ENCODE measurements around the gene RRM2.

RRM2 gene

GRCh38 chr2:10167316-10167715 is 44.8 kb downstream of the RRM2 start:
- no peak for FAIRE-seq

GRCh38 chr2:10168221-10168620 is 45.7 kb downstream of the RRM2 start:
- no peak for FAIRE-seq
- no peak for DNase-seq (ENCODE audit: extremely low spot score, insufficient read length, low read depth)

More at GRCh38 chr2:10167316-10167715, 44.8 kb downstream of the RRM2 start:
- DNase-seq (ENCODE audit: extremely low spot score, insufficient read length, low read depth): no peak

GRCh38 chr2:10169053-10169578 is 46.6 kb downstream of the RRM2 start:
- no peak for FAIRE-seq
- DNase-seq (ENCODE audit: extremely low spot score, insufficient read length, low read depth): no peak

- no peak for FAIRE-seq
- DNase-seq (ENCODE audit: extremely low spot score, insufficient read length, low read depth): no peak
Measured at GRCh38 chr2:10169581-10169980, 47.0 kb downstream of the RRM2 start.

DNA sequence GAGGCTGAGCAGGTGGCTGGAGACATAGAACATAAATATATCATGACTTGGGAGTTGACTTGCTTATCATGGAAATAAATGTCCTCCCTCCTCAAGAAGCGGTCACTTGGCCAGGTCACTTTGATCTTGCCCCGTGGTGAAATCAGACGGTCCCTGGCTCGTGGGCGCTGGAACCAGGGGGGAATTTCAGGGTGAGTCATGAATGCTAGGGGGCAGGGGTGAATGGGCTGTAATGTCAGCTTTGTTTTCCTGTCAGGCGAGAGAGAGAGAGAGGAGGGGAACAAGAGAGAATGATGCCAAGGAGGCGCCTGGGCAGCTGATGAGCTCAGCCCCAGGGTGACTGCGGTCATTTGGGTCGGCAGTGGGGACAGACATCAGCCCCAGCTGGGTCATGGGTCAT is 47.7 kb downstream of the RRM2 start:
- no peak for FAIRE-seq
- DNase-seq (ENCODE audit: extremely low spot score, insufficient read length, low read depth): no peak

GRCh38 chr2:10171006-10171800 is 48.7 kb downstream of the RRM2 start:
- no peak for DNase-seq (ENCODE audit: extremely low spot score, insufficient read length, low read depth)
- no peak for FAIRE-seq

DNA sequence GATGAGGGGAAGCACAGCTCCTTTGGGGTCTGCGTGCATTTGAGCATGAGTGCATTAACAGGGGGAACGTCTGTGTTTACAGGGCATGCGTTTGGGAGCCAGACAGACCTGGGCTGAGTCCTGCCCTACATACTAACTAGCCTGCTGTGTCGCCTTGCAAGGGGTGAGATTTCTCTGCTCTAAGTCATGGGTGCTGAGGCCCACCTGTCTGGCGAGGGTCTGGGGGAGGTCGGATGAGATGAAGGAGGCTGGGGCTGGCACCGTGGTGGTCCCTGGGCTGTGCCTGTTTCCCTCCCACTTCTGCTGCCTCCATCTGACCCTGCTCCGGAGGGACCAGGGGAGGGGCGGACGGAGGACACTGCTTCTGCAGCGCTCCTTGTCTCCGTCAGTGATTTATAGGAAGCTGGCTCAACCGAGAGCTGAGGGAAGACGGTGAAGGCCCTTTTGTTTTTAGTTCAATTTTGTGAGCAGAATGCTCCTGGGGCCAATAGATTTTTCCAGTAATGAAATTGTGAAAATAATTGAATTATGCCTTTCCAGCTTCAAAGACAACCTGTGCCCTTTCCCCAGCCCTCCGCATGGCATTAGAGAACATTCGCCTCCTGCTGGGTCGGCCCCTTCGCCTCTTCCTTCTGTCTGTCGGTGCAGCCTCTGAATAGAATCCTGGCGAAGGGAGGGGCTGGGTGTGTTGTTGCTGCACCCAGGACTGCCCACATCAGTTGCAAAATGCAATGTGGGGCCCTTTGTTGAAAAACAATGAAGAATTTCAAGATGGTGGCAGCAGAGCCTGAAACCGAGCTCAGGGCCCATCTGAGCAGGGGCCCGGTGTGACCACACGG is 49.7 kb downstream of the RRM2 start:
- FAIRE-seq: no peak
- no peak for DNase-seq (ENCODE audit: extremely low spot score, insufficient read length, low read depth)

DNA sequence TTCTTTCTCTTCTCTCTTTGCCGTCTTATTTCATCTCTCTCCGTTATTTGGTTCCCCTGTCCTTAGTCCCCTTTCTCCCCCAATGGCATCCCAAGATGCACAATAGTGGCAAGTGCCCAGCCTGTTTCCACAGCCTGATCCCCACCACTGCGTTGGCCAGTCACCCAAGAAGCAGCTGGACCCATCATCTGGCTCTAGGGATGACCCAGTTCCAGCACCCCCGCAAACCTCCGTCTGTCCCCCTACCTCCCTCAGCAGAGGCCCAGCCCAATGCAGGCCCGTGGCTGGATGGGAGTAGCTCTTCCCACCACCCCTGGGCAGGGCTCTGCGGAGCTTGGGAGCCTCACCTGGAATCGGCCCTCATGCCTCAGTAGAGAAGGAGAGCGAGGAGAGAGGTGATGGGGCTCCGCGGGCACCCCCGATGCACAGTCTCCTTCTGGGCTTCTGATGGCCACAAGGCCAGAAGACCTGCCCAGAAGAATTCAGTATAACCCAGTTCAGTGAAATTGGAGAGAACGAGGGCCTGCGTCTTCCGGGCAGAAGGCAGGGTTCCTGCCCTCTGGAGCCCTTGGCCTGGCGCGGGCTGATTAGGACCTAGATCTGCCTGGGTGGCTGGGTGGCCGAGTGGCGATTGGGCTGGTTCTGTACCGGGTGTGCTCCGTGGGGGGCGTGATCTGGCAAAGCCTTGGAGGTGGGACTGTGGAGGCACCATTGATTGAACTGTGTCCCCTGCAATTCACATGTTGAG is 50.9 kb downstream of the RRM2 start:
- no peak for FAIRE-seq

GRCh38 chr2:10174173-10174572 is 51.6 kb downstream of the RRM2 start:
- FAIRE-seq (no peak), DNase-seq (ENCODE audit: extremely low spot score, insufficient read length, low read depth) (no peak)

More for the DNA sequence above, 50.9 kb downstream of the RRM2 start:
- DNase-seq (ENCODE audit: extremely low spot score, insufficient read length, low read depth): no peak

DNA sequence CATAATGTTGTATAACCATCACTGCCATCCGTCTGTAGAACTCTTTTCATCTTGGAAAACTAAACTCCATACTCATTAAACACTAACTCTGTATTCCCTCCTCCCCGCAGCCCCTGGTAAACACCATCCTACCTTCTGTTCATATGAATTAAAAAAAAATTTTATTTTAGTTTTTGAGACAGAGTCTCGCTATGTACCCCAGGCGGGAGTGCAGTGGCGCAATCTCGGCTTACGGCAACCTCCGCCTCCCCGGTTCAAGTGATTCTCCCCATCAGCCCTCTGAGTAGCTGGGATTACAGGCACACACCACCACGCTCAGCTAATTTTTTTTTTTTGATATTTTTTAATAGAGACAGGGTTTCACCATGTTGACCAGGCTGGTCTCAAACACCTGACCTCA is 52.9 kb downstream of the RRM2 start:
- no peak for FAIRE-seq
- DNase-seq (ENCODE audit: extremely low spot score, insufficient read length, low read depth): no peak

GRCh38 chr2:10178751-10179150 is 56.2 kb downstream of the RRM2 start:
- DNase-seq (ENCODE audit: extremely low spot score, insufficient read length, low read depth) (no peak), FAIRE-seq (no peak)

DNA sequence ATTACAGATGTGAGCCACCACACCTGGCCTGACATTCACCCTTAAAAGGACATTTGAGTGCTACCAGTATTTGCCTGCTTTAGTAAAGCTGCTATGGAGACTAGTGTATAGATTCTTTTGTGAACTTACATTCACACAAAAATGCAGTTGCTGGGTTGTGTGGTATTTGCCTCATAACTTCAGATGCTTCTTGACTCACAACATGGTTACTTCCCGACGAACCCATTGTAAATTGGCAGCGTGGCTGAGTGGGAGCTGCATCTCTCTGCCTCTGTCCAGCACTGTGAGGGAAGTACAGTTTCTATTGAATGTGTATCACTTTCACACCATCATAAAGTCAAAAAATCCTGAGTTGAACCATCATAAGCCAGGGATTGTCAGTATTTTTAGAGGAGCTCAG is 56.9 kb downstream of the RRM2 start:
- no peak for FAIRE-seq

DNA sequence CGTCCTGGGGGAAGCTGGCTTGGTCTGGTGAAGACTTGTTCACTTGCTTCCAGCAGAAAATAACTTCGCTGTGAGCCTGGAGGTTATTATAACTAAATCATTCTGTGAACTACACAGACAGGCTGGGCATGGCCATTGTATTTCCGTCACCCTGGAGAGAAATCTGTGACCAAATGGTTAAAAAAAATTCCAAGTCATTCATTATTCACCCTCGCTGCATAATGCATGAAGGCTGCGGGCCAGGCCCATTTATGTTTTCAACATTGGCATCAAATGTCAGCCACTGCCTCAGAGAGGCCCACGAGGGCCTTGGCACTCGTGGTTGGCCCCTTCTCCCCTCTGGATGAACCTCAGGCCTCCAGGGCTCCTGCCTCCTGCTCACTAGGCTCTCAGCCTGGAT is 57.7 kb downstream of the RRM2 start:
- no peak for FAIRE-seq

More for the DNA sequence above, 56.9 kb downstream of the RRM2 start:
- DNase-seq (ENCODE audit: extremely low spot score, insufficient read length, low read depth): no peak

More for the DNA sequence above, 57.7 kb downstream of the RRM2 start:
- DNase-seq (ENCODE audit: extremely low spot score, insufficient read length, low read depth): no peak
